Peyer's patch (tissue), 4 donors: ENCODE results near the gene ZSCAN21. TPM values are rescaled to one million over a fixed set of nuclear protein-coding genes. Genes with fewer than 3 reads are reported as not detected.

Experiments
- DNase-seq, 3 donors: peaks; one replicate each; pipeline ENCODE4 v3.0.0-alpha.2; 2017 to 2019
- H3K27ac ChIP-seq, 4 donors: fragments of 200-600 bp; sonication (generic); one replicate each; pipeline ENCODE4 v1.5.1; 2016 to 2019
- H3K27me3 ChIP-seq, 2 donors: fragments of 200-600 bp; sonication (generic); one replicate each; pipeline ENCODE4 v1.5.1; 2019
- H3K36me3 ChIP-seq, 3 donors: fragments of 200-600 bp; sonication (generic); one replicate each; pipeline ENCODE4 v1.5.1; 2016 to 2019
- H3K4me1 ChIP-seq, 4 donors: fragments of 200-600 bp; sonication (generic); one replicate each; pipeline ENCODE4 v1.5.1; 2016 to 2019
- H3K4me3 ChIP-seq, 4 donors: fragments of 200-600 bp; sonication (generic); 1 replicate in 3 of 4; 2 replicates in 1 of 4; pipeline ENCODE4 v1.5.1; 2016 to 2019; ENCODE audit warnings: mild to moderate bottlenecking in 1 of 4
- H3K9me3 ChIP-seq, 4 donors: fragments of 200-600 bp; sonication (generic); one replicate each; pipeline ENCODE4 v1.5.1; 2016 to 2019; ENCODE audit warnings: mild to moderate bottlenecking in 1 of 4
- CTCF ChIP-seq, 6 experiments: fragments of 450-650 bp in 4 of 6; fragments of 200-600 bp in 2 of 6; sonication (generic) in 1 of 6; IDR thresholded peaks; one replicate each; pipeline ENCODE4 v1.5.1; 2017 to 2019; ENCODE audit warnings: antibody characterized with exemption in 6 of 6, mild to moderate bottlenecking in 3 of 6, moderate library complexity in 1 of 6
- POLR2A ChIP-seq, 2 donors: fragments of 450-650 bp; IDR thresholded peaks; one replicate each; pipeline ENCODE4 v1.5.1; 2017; ENCODE audit warnings: antibody characterized with exemption in 2 of 2, mild to moderate bottlenecking in 2 of 2, moderate library complexity in 2 of 2
- total RNA-seq, 4 donors: library from RNA; depleted of rRNA; stranded (reverse); fragments of >200 nt; gene quantifications; one replicate each; pipeline ENCODE4 v1.1.0, GENCODE V29; 2016

ZSCAN21 gene
- total RNA-seq, 4 donors from 2014 or later = 8.4 to 30.5 (median 12.0) TPM

- no peaks in the 10 kb centered on the region for H3K27me3 ChIP-seq
- H3K27ac ChIP-seq = peak overlapping the region in 2 of 4 donors; percentile 28 to 33
- H3K4me3 ChIP-seq = peak overlapping the region in 1 of 4 donors; percentile 7
- peaks cover 0 to 52% (median 4%) of the 10 kb centered on the region in 3 donors for H3K36me3 ChIP-seq
- DNase-seq = peak in 1 of 3 donors; percentile 73
- H3K4me1 ChIP-seq = peaks cover 0 to 31% (median 0%) of the 10 kb centered on the region in 4 donors
- TF ChIP-seq POLR2A (IDR thresholded peaks at IDR 0.05) (no peak), CTCF (IDR thresholded peaks at IDR 0.05) (no peak)
- H3K9me3 ChIP-seq = no peaks in the 10 kb centered on the region
These were observed 27.0 kb upstream of the ZSCAN21 start for GRCh38 chr7:100022621-100023020.

GRCh38 chr7:100023526-100023925 lies 26.0 kb upstream of the ZSCAN21 start:
- TF ChIP-seq POLR2A (IDR thresholded peaks at IDR 0.05) = no peak
- TF ChIP-seq CTCF (IDR thresholded peaks at IDR 0.05) = no peak
- Histone ChIP-seq H3K9me3 (no peaks in the 10 kb centered on the region), H3K4me1 (peaks cover 0 to 25% (median 0%) of the 10 kb centered on the region in 4 donors), H3K4me3 (no peak overlapping the region), H3K27ac (peak overlapping the region in 1 of 4 donors; percentile 28), H3K36me3 (peaks cover 0 to 52% (median 4%) of the 10 kb centered on the region in 3 donors), H3K27me3 (no peaks in the 10 kb centered on the region)
- no peak for DNase-seq

GRCh38 chr7:100024020-100024619 lies 25.5 kb upstream of the ZSCAN21 start:
- Histone ChIP-seq H3K27me3 (no peaks in the 10 kb centered on the region), H3K36me3 (peaks cover 0 to 54% (median 4%) of the 10 kb centered on the region in 3 donors), H3K4me3 (no peak overlapping the region), H3K27ac (no peak overlapping the region), H3K4me1 (peaks cover 0 to 19% (median 0%) of the 10 kb centered on the region in 4 donors), H3K9me3 (no peaks in the 10 kb centered on the region)
- no peak for DNase-seq
- TF ChIP-seq CTCF (IDR thresholded peaks at IDR 0.05) (no peak), POLR2A (IDR thresholded peaks at IDR 0.05) (no peak)

- Histone ChIP-seq H3K9me3 (no peaks in the 10 kb centered on the region), H3K36me3 (peaks cover 0 to 80% (median 4%) of the 10 kb centered on the region in 3 donors), H3K4me1 (peaks cover 0 to 4% (median 0%) of the 10 kb centered on the region in 4 donors), H3K27ac (no peak overlapping the region), H3K27me3 (no peaks in the 10 kb centered on the region), H3K4me3 (no peak overlapping the region)
- TF ChIP-seq POLR2A (IDR thresholded peaks at IDR 0.05) (no peak), CTCF (IDR thresholded peaks at IDR 0.05) (no peak)
- no peak for DNase-seq
These were observed 22.4 kb upstream of the ZSCAN21 start for GRCh38 chr7:100027197-100027596.

- no peaks in the 10 kb centered on the region for H3K4me1 ChIP-seq
- no peak overlapping the region for H3K27ac ChIP-seq
- H3K27me3 ChIP-seq = no peaks in the 10 kb centered on the region
- TF ChIP-seq CTCF (IDR thresholded peaks at IDR 0.05) (no peak), POLR2A (IDR thresholded peaks at IDR 0.05) (no peak)
- no peaks in the 10 kb centered on the region for H3K9me3 ChIP-seq
- H3K4me3 ChIP-seq = no peak overlapping the region
- no peak for DNase-seq
- H3K36me3 ChIP-seq = peaks cover 0 to 83% (median 0%) of the 10 kb centered on the region in 3 donors
These were observed 20.0 kb upstream of the ZSCAN21 start for GRCh38 chr7:100029596-100029995.
